K562 (cell line): ENCODE data around the gene FXYD4. TPM values are rescaled to one million over a fixed set of nuclear protein-coding genes. Genes with fewer than 3 reads are reported as not detected.

Experiments used
- CBX8 ChIP-seq: fragments of 200-600 bp; sonication (generic); IDR thresholded peaks from 2 replicates; pipeline ENCODE4 v1.6.1; 2012; ENCODE audit warnings: borderline replicate concordance, mixed run types, low read depth, mild to moderate bottlenecking, moderate library complexity, mixed read lengths, low read length, control low read depth, inconsistent platforms; ENCODE audit not compliant: poor library complexity, severe bottlenecking; ENCODE audit errors: extremely low read depth
- CXXC5 ChIP-seq: fragments of 250-450 bp; sonication (Bioruptor Pico); IDR thresholded peaks from 2 replicates; pipeline ENCODE4 v1.8.0; 2022; ENCODE audit warnings: inconsistent platforms, mild to moderate bottlenecking, moderate library complexity
- EP300 ChIP-seq: IDR thresholded peaks from 2 replicates; pipeline ENCODE4 v1.6.1; 2012; ENCODE audit warnings: low read length, improper control_type of control experiment
- HIVEP1 ChIP-seq: fragments of 250-450 bp; sonication (Bioruptor Pico); IDR thresholded peaks from 2 replicates; pipeline ENCODE4 v1.4.0; 2020; ENCODE audit warnings: mild to moderate bottlenecking
- HMBOX1 ChIP-seq: sonication (generic); IDR thresholded peaks from 2 replicates; pipeline ENCODE4 v1.6.1; 2016
- MNT ChIP-seq, 2 experiments: fragments of 450-650 bp; conservative IDR thresholded peaks; 2 replicates each; pipeline ENCODE4 v1.6.1; 2017; ENCODE audit warnings: mild to moderate bottlenecking in 2 of 2, moderate library complexity in 2 of 2
- POLR2AphosphoS5 ChIP-seq: IDR thresholded peaks from 2 replicates; pipeline ENCODE4 v1.6.1; 2011; ENCODE audit warnings: mild to moderate bottlenecking, low read depth, low read length, moderate library complexity; ENCODE audit not compliant: control insufficient read depth, insufficient read depth
- ZBTB2 ChIP-seq: fragments of 450-650 bp; IDR thresholded peaks from 2 replicates; pipeline ENCODE4 v1.6.1; 2016; ENCODE audit warnings: antibody characterized with exemption
- polyA plus RNA-seq, 8 experiments: library from polyadenylated mRNA; depleted of rRNA in 4 of 8; stranded (reverse) in 5 of 8; unstranded in 3 of 8; fragments of >200 nt; fragmentation: Nextera tagmentation in 2 of 8; fragmentation: Illumina TruSeq in 1 of 8; extraction: Ambion mirVana in 2 of 8; extraction: Trizol in 1 of 8; gene quantifications; 2 replicates each; pipeline versions ENCODE4 v1.2.1 to v1.2.3, GENCODE V29; 2011 to 2014; ENCODE audit warnings: inconsistent platforms in 1 of 8, missing spikeins in 1 of 8
- total RNA-seq, 7 experiments: library from RNA; depleted of rRNA in 6 of 7; stranded (reverse); fragments of >200 nt in 6 of 7; fragmentation: Illumina TruSeq in 2 of 7; extraction: Trizol in 2 of 7; gene quantifications; 2 replicates each; pipeline versions ENCODE4 v1.2.1 to v1.2.3, GENCODE V29; 2011 to 2021; ENCODE audit warnings: low replicate concordance in 1 of 7
- TF ChIP-seq, protein P1 (sequence below): fragments of 250-450 bp; sonication (Bioruptor Pico); IDR thresholded peaks from 2 replicates; pipeline ENCODE4 v1.4.0; 2020

FXYD4 gene
- total and polyA plus RNA-seq, 9 of the 15 experiments (the other 6 are each of a cell fraction or from before 2014, with no cell fraction given) = not detected

DNA sequence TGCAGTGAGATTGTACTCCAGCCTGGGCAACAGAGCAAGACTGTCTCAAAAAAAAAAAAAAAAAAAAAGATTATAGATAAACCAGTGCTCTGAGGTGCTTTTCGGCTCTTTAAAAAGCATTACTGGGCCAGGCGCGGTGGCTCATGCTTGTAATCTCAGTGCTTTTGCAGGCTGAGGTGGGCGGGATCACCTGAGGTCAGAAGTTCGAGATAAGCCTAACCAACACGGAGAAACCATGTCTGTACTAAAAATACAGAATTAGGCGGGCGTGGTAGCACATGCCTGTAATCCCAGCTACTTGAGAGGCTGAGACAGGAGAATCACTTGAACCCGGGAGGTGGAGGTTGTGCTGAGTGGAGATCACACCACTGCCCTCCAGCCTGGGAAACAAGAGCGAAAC lies 44.1 kb downstream of the FXYD4 start (continued):
- TF ChIP-seq, protein P1, sequence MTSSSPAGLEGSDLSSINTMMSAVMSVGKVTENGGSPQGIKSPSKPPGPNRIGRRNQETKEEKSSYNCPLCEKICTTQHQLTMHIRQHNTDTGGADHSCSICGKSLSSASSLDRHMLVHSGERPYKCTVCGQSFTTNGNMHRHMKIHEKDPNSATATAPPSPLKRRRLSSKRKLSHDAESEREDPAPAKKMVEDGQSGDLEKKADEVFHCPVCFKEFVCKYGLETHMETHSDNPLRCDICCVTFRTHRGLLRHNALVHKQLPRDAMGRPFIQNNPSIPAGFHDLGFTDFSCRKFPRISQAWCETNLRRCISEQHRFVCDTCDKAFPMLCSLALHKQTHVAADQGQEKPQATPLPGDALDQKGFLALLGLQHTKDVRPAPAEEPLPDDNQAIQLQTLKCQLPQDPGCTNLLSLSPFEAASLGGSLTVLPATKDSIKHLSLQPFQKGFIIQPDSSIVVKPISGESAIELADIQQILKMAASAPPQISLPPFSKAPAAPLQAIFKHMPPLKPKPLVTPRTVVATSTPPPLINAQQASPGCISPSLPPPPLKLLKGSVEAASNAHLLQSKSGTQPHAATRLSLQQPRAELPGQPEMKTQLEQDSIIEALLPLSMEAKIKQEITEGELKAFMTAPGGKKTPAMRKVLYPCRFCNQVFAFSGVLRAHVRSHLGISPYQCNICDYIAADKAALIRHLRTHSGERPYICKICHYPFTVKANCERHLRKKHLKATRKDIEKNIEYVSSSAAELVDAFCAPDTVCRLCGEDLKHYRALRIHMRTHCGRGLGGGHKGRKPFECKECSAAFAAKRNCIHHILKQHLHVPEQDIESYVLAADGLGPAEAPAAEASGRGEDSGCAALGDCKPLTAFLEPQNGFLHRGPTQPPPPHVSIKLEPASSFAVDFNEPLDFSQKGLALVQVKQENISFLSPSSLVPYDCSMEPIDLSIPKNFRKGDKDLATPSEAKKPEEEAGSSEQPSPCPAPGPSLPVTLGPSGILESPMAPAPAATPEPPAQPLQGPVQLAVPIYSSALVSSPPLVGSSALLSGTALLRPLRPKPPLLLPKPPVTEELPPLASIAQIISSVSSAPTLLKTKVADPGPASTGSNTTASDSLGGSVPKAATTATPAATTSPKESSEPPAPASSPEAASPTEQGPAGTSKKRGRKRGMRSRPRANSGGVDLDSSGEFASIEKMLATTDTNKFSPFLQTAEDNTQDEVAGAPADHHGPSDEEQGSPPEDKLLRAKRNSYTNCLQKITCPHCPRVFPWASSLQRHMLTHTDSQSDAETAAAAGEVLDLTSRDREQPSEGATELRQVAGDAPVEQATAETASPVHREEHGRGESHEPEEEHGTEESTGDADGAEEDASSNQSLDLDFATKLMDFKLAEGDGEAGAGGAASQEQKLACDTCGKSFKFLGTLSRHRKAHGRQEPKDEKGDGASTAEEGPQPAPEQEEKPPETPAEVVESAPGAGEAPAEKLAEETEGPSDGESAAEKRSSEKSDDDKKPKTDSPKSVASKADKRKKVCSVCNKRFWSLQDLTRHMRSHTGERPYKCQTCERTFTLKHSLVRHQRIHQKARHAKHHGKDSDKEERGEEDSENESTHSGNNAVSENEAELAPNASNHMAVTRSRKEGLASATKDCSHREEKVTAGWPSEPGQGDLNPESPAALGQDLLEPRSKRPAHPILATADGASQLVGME (CRISPR knock-in tag) = no peak
- TF ChIP-seq HIVEP1 (CRISPR knock-in tag) (no peak), MNT (conservative IDR thresholded peaks at IDR 0.05) (peak in 1 of 2 experiments; percentile 56; a peak in 1 of 4 replicates), EP300 (peak; percentile 68), CXXC5 (CRISPR knock-in tag) (peak; percentile 54), CBX8 (no peak), ZBTB2 (no peak), HMBOX1 (peak; percentile 84; the same call in 1 of the 2 replicates), POLR2AphosphoS5 (peak; percentile 24; the same call in 1 of the 2 replicates)
- TF ChIP-seq, all 486 proteins: peak for 72
